HL-60 (cell line): ENCODE results near the gene GDI1.

ENCODE experiments used
- DNase-seq, 2 experiments: peaks; one replicate each; pipeline ENCODE4 v3.0.0-alpha.2; 2010 to 2020; ENCODE audit warnings: low read depth in 1 of 2, low spot score in 1 of 2
- H3K27ac ChIP-seq: fragments of 250-450 bp; sonication (Bioruptor Pico); replicated peaks from 2 replicates; pipeline ENCODE4 v1.5.1; 2020; ENCODE audit warnings: mild to moderate bottlenecking, moderate library complexity
- H3K27me3 ChIP-seq: fragments of 250-450 bp; sonication (Bioruptor Pico); 2 replicates; pipeline ENCODE4 v1.5.1; 2021; ENCODE audit warnings: mild to moderate bottlenecking, moderate library complexity; ENCODE audit not compliant: insufficient read depth, poor library complexity, severe bottlenecking
- H3K4me3 ChIP-seq: replicated peaks from 2 replicates; pipeline ENCODE4 v1.5.1; 2011; ENCODE audit warnings: mild to moderate bottlenecking, control low read depth, low read length; ENCODE audit not compliant: insufficient read depth
- CTCF ChIP-seq: IDR thresholded peaks from one replicate; pipeline ENCODE4 v1.5.1; 2011; ENCODE audit warnings: low read length, control low read depth, inconsistent platforms; ENCODE audit not compliant: insufficient read depth
- GABPA ChIP-seq: IDR thresholded peaks from 2 replicates; pipeline ENCODE4 v1.6.1; 2012; ENCODE audit warnings: low read depth
- POLR2AphosphoS5 ChIP-seq: IDR thresholded peaks from 2 replicates; pipeline ENCODE4 v1.6.1; 2012; ENCODE audit warnings: low read depth
- SPI1 ChIP-seq: IDR thresholded peaks from 2 replicates; pipeline ENCODE4 v1.6.1; 2012; ENCODE audit warnings: low read depth, mild to moderate bottlenecking, borderline replicate concordance
- TF ChIP-seq, protein P1 (sequence below): IDR thresholded peaks from 2 replicates; pipeline ENCODE4 v1.6.1; 2012; ENCODE audit warnings: low read depth; ENCODE audit not compliant: insufficient replicate concordance

The GDI1 gene

DNA sequence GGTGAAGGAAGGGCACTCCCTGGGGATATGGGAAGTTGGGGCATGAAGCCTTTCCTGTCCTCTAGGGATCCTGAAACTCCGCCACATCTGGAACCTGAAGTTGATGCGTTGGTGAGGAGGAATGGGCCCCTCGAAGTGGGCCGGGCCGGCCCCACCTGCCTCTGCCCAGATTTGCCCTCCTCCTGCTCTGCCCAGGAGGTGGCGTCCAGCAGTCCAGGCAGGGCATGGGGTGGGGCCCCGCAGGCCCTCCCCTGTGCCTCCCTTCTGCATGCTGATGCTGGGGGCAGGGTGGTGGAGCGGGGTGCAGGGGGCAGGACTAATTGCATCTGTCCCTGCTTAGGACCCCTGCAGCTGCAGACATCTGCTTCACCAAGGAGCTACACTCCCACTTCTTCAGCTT lies 23.8 kb upstream of the GDI1 start:
- TF ChIP-seq CTCF (no peak), POLR2AphosphoS5 (no peak), SPI1 (no peak), GABPA (no peak)
- TF ChIP-seq, protein P1, sequence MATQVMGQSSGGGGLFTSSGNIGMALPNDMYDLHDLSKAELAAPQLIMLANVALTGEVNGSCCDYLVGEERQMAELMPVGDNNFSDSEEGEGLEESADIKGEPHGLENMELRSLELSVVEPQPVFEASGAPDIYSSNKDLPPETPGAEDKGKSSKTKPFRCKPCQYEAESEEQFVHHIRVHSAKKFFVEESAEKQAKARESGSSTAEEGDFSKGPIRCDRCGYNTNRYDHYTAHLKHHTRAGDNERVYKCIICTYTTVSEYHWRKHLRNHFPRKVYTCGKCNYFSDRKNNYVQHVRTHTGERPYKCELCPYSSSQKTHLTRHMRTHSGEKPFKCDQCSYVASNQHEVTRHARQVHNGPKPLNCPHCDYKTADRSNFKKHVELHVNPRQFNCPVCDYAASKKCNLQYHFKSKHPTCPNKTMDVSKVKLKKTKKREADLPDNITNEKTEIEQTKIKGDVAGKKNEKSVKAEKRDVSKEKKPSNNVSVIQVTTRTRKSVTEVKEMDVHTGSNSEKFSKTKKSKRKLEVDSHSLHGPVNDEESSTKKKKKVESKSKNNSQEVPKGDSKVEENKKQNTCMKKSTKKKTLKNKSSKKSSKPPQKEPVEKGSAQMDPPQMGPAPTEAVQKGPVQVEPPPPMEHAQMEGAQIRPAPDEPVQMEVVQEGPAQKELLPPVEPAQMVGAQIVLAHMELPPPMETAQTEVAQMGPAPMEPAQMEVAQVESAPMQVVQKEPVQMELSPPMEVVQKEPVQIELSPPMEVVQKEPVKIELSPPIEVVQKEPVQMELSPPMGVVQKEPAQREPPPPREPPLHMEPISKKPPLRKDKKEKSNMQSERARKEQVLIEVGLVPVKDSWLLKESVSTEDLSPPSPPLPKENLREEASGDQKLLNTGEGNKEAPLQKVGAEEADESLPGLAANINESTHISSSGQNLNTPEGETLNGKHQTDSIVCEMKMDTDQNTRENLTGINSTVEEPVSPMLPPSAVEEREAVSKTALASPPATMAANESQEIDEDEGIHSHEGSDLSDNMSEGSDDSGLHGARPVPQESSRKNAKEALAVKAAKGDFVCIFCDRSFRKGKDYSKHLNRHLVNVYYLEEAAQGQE = no peak
- Histone ChIP-seq H3K4me3 (no peak overlapping the region), H3K27me3 (no peaks in the 10 kb centered on the region), H3K27ac (peak overlapping the region; percentile 93)
- no peak for DNase-seq

DNA sequence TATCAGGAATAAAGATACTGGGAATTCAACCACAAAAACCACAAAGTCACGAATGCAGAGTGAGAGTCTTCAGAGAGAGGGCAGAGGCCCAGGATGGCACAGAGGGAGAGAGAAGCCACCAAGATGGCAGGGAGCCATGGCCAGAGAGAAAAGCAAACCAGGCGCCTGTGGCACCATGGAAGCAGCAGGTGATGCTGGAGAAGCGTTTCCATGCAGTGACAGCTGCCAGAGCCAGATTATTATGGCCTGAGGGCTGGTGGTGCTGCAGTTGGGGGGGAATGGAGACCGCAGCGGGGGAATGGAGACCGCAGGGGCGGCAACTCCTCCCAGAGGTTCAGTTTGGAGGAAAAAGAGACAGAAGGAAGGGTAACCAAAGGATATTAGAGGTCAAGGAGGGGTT lies 19.8 kb upstream of the GDI1 start:
- no peak for DNase-seq
- no peaks in the 10 kb centered on the region for H3K27me3 ChIP-seq
- no peak overlapping the region for H3K27ac ChIP-seq
- TF ChIP-seq, protein P1 = no peak
- TF ChIP-seq POLR2AphosphoS5 (no peak), GABPA (no peak), CTCF (no peak), SPI1 (no peak)
- no peak overlapping the region for H3K4me3 ChIP-seq

DNA sequence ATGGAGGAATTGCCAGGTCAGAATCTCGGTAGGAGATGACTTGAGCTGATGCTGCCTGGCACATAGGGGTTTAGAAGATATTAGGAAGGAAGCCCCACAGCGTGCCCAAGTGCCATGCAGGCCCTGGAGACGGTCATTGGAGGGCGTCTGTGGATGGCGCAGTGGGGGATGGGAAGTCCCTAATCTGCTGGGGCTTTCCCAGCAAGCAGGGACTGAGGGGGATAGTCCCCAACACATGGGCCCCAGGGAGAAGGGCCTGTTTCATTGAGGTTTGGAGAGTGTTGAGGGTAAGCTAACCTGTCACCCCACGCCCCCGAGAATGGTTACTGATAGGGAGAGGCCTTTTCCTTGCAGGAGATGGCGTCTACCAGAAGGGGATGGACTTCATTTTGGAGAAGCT lies 17.8 kb upstream of the GDI1 start:
- Histone ChIP-seq H3K27me3 (no peaks in the 10 kb centered on the region), H3K4me3 (no peak overlapping the region), H3K27ac (no peak overlapping the region)
- TF ChIP-seq SPI1 (no peak), GABPA (no peak), POLR2AphosphoS5 (no peak), CTCF (no peak)
- TF ChIP-seq, protein P1 = no peak
- no peak for DNase-seq
